ENCODE data around the gene MRGPRG.

The MRGPRG gene

DNA sequence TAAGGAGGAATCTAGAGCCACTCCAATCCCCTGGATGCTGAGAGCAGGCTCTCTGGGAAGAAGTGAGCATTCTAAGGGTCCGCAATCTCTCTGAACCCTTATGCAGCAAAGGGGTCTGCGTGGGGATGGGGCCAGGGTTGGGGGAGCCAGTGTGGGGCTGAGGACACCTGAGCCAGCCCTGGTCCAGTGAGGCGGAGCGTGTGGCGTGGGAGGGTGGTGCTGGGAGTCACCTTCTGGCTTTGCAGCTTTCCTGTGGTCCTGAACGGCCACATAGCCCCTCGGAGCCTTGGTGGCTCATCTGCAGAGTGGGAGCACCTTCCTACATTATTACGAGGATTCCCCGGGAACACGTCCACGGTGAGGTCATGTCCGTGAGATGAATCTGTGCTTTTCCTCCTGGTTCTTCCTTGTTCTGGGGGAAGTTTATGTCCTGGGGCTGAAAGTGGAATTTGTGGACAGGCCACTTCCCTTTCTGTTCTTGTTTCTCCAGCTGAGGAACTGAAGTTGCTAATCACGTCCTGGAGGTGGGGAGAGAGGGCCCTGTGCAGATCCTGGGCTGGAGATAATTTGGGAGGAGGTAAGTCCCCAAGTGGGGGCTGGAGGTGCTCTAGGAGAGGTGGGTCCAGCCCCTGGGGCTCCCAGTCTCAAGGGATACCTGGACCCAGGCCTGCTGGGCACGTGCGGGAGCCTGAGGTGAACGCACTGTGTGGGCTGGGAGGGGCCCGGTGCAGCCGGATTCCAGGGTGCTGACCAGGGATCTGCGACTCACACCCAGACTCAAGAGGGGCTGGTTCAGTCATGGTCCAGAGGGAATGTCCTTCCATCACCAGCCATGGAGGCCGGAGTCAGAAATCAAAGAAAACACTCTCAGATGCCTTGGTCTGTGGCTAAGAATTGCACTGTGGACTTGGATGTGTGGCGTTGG, 7.5 kb upstream of the MRGPRG start:
- DNase-seq = no peak

DNA sequence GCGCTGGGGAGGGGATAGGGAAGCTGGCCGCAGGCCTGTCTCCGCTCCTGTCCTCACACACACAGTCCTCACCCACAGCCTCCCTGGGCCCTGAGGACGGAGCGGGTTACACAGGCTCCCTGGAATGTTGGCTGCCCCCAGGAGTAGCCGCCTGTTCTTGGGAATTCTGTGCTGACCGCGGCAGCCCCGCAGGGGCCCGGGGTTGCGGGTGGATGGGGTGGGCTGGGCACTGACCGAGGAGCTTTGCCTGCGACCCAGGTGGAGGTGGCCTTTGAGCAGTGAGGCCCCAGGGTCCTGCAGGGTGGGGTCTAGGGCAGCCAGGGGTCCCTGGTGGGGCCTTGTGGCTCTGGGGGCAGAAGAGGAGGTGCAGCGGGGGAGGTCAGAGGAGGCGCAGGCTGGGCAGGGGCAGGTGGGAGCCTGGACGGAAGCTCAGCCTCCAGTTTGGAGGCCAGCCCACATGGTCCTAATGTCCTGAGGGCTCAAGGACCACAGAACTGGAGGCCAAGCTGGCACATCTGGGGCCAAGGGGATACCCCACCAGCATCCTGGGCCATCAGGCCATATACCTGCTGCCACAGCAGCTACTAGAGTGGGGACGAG, 6.6 kb upstream of the MRGPRG start:
- DNase-seq = no peak

GRCh38 chr11:3224401-3225057, 5.9 kb upstream of the MRGPRG start:
- DNase-seq = no peak

DNA sequence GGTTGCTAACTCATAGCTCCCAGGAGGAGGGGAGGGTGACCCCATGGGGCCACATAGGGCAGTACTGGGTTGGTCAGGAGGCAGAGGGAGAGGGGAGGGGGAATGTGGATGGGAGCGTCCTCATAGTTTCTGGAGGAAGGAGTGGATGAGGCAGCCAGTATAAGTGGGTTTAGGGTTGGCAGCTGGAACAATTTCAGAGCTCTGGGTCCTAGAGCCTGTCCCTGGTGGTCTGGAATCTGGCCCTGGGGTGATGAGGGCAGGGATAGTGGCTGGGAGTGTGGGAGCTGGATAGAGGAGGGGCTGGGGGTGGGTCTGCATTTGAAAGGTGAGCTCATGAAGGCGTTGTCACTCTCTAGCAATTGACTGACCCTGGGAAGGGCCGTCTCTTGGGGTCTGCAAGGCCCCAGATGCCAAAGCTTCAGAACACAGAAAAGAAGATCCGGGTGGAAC, 5.3 kb upstream of the MRGPRG start:
- DNase-seq = no peak

GRCh38 chr11:3222941-3223915, 4.6 kb upstream of the MRGPRG start:
- no peak for DNase-seq

DNA sequence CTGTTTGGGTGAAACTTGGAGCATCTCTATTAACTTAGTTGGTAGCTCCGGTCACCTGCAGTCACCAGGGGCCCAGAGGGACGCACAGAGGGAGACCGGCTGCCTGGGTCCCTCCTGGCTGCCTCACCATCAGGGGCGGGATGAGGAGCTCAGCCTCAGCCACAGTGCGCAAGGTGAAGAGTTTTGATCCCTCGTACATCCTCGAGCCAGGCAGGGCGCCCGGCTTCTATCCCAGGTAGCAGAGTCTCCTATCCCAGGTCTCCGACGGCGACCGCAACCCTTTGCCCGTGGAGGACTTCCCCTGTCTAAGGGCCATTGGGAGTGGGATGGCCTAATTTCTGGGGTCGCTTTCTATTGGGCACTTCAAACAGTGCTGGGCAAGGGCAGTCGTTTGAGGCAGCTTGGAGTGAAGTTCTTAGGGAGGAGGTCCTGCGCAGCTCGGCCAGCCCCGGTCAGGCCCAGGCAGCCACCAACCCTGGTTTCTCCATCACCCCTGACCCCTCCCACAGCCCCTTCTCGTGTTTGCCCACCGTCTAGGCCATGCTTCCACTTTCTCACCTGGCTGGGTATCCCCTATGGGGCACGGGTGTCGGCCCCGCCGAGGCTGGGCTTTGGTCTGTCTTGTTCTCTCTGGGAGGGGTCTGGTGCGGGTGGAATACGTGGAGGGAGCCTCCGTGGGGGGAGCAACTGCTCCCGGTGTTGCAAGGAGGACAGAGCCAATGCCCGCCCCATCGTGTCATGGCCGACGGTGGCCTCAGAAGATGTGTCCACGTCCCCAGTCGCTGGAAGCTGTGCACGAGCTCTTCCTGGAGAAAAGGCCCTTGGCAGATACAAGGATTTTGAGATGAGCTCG, 3.6 kb upstream of the MRGPRG start:
- no peak for DNase-seq

DNA sequence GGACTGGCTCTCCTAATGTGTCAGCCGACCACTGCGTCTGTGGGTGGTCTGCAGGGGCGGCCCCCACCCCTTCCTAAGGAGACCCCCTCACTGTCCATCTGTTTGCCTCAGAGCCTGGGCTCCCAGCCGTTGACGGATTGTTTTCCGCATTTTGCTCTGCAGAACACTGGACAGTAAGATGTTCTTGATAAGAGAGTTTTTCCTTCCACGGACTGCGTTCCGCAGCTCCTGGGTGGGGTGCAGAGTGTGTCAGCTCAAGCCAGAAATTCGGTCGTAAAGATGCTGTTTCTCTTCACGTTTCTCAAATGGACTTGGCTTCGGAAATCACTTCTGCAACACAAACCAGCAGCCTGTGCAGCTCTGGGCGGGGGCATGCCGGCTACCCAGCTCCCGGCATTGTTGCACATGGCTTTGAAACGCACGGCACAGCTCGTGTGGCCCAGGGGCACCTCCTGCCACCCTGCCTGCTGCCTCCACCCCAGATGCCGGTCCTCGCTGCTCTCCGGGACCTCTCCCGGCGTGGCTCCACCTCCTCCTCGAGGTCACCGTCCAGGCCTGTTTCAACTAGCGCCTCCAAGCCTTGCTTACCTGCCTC, 2.9 kb upstream of the MRGPRG start:
- no peak for DNase-seq

DNA sequence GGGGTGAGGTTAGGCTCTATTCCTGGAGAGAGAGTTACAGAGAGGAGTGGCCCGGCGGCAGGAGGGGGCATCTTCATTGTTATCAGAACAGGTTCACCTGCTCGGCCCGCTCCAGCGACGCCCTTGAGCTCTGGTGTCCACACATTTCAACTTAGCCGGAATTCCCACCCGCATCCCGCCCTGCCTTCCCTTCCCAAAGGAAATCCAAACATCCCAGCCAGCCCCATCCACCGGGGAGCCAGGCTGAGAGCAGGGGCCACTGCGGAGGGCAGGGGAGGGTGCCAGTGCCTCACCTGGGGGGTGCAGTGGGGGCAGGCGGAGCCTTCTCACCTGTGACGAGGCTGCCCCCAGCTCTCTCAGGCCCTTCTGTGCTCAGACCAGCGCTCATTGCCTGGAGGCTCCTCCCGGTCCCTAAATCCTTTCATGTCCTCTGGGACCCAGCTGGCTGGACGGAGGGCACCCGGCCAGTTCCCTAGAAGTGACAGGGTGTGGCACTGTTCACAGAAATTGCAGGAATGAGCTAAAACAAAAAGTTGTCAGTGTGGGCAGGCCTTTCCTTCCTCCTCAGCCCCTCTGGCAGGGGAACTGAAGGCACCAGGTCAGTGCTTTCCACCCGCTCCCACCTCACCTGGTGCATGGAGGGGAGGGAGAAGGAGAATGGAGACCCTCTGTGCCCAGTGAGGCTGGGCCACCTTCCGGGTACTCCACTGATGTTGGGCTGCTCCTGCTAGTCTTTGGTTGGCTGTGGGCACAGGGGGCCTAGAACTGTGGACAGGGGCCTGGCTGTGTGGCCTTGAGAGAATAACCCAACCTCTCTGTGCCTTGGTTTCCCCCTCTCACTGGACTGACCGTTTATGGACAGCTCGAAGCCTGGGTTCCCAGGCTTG, 2.2 kb upstream of the MRGPRG start:
- DNase-seq = no peak

- no peak for DNase-seq
Measured at GRCh38 chr11:3220101-3220500, 1.5 kb upstream of the MRGPRG start.

GRCh38 chr11:3219281-3219892, 774 bp upstream of the MRGPRG start:
- DNase-seq = no peak

DNA sequence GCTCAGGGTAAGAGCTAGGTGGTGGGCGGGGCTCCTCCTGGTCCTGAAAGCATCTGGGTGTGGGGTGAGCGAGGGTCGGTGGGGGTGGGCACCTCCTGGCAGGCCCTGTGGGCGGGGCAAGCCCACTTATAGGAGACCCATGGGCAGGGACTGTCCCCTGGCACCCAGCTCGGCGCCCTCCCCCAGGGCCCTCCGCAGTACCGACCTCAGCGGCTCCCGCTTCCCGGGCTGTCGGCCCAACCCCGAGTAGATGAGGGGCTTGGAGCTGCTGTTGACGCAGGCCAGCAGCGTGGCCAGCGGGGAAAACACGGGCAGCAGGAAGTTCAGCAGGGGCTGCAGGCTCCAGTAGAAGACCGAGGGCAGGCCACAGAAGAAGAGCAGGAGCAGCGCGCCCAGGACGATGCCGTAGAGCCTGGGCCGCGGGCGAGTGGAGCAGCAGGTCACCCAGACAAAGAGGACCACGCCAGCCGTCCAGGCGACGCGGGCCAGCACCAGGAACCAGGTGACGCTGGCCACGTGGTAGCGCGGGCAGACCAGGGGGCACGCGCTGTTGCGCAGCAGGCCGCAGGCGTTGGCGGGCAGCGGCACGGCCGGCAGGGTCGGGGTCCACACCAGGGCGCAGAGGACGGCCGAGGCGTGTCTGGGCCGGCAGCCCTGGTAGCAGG, 663 bp downstream of the MRGPRG start:
- no peak for DNase-seq

GRCh38 chr11:3216027-3216525, 2.5 kb downstream of the MRGPRG start:
- DNase-seq = no peak

- no peak for DNase-seq
Measured at GRCh38 chr11:3215346-3216026, 3.1 kb downstream of the MRGPRG start.

DNA sequence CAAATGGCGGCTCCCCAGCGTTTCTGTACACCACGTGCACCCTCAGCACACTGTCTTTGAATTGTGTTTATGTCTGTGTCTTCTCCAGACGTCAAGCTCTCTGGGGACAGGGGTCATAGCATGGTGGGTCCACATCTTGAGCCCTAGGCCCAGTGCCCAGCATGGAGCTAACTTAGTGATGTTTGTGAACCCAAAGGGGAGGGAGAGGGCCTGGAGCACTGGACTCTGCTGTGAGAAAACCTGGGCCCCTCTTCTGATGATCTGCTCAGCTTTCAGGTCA, 4.3 kb downstream of the MRGPRG start:
- no peak for DNase-seq

DNA sequence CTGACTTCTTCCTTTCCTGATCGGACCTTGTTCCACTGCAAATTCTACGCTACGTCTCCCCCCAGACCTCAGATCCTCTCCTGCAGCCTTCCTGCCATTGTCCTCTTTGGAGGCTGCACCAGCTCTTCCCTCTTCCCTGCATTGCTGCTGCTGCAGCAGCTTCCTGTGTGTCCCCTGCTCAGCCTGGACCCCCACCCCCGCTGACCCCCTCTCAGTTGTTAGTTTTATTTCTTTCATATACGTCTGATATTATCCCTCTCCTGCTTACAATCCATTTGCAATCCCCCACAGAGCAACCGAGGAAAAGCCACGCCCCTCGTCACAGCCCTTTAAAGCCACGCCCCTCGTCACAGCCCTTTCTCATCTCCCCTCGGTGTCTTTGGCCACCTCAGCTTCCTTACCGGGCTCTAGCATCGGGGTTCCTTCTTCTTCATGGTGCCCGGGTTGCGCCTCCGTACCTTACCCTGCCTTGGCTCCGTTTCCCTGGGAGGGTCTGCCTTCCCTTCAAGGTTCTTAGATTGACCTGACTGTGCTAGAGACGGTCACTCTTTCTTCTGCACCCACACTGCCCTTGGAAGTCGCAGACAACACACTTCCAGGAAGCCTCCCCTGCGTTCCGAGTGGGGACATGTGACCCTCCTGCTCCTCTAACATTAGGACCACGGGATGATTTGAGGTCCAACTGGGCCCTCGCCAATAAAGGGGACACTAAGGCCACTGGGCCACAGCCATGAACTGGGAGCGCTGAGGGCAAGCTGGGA, 4.8 kb downstream of the MRGPRG start:
- no peak for DNase-seq

DNA sequence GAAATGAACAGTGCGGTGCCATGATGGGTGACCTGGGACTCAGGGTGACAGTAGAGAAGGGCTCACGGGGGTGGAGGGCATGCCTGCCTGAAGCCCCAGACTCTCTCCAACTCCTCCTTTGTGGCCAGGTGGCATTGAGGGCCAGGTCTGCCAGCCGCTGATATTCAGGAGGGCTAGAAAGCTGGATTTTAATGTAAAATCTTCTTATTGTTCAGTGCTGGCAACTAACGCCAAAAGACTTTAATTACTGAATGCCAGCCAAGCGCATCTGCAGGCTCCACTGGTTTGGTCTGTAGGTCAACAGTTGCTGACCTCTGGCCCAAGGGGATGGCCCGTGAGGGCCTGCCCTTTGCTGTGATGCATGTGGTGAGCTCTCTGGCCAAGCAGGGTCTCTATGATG, 10.3 kb downstream of the MRGPRG start:
- no peak for DNase-seq

DNA sequence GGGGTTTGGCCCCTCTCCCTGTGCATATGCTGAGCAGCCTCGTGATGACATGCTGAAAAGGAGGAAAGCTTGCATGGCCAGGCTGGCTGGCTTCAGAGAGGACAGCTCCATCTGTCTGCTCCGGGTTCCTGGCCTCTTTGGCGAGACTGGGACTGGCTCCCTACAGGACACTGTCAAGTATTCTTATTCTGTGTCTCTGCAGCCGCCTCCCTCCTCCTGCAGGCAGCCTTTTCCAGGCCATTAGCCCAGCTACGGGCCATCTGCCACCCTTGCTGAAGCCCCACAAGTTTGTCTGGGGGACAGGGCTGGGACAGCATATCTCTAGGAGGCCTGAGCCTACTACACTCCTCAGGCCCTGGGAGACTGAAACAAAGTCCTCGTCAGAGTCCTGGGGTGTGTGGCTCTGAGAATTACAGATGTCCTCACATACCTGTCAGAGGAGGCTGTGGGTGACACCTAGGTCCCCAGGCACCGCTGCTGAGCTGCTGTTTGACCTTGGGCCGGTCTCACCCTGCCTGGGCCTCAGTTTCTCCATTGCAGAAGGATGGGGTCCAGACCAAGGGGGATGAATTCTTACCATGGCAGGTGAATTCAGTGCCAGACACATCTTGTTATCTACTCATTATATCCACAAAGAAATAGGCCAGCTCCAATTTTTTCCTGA, 11.0 kb downstream of the MRGPRG start:
- no peak for DNase-seq

GRCh38 chr11:3206922-3207204, 11.8 kb downstream of the MRGPRG start:
- DNase-seq = no peak

Measured in CD4-positive, alpha-beta T cell treated with Interleukin-12 subunit alpha and Interleukin-12 subunit beta, for 1 hour (primary cell).